GM21529 (cell line): ENCODE results near the gene CD22.
"Not testable (repeated sequence)": the region's sequence is repeated elsewhere in the genome, so short reads cannot be mapped to it uniquely, and the experiment has no call there.

Experiments
- ATAC-seq: cut with Tn5 transposase; IDR thresholded peaks from one replicate; pipeline ENCODE4 v1.9.1; 2021; ENCODE audit not compliant: unreplicated experiment

The CD22 gene

DNA sequence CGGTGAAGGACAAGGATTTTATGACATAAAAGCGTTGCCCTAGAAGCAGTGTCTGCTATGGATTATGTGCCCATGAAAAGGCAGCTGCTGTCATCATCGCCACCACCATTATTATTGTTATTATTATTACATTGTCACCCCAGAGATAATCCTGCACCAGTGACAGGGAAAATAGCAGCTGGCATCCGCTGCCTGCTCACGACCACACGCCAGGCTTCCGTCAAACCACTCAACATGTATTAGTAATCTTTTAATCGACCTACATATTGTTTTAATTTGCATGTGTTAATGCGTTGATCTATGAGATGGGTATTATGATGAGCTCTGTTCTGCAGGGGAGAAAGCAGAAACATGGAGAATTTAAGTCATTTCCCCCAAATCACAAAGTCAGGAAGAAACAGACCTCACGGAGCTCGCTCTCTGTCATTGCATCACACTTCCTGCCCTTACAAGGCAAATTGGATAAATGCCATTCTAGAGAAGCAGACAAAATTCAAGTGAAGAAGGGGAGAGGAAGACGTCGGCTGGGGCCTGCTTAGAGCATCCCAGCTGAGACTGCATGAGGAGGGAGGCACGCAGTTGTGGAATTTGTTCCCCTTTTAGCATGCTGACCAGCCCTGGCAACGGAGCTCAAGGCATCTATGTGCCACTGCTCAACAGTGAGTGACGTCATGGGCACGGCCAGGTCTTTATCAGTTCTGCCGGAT, 29.0 kb downstream of the CD22 start, which contains the start of gene FFAR3:
Gene FFAR3, plus strand, starts transcription at position 594 of the 707 bp plus-strand sequence. CDS start 431 bp downstream, outside the sequence.
- no peak for ATAC-seq

DNA sequence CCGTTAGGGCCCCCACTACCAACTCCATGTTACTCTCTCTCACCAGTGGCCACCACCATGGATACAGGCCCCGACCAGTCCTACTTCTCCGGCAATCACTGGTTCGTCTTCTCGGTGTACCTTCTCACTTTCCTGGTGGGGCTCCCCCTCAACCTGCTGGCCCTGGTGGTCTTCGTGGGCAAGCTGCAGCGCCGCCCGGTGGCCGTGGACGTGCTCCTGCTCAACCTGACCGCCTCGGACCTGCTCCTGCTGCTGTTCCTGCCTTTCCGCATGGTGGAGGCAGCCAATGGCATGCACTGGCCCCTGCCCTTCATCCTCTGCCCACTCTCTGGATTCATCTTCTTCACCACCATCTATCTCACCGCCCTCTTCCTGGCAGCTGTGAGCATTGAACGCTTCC, 29.8 kb downstream of the CD22 start:
- ATAC-seq = not testable (repeated sequence)

DNA sequence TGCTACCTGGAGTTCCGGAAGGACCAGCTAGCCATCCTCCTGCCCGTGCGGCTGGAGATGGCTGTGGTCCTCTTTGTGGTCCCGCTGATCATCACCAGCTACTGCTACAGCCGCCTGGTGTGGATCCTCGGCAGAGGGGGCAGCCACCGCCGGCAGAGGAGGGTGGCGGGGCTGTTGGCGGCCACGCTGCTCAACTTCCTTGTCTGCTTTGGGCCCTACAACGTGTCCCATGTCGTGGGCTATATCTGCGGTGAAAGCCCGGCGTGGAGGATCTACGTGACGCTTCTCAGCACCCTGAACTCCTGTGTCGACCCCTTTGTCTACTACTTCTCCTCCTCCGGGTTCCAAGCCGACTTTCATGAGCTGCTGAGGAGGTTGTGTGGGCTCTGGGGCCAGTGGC, 30.4 kb downstream of the CD22 start:
- not testable (repeated sequence) for ATAC-seq

DNA sequence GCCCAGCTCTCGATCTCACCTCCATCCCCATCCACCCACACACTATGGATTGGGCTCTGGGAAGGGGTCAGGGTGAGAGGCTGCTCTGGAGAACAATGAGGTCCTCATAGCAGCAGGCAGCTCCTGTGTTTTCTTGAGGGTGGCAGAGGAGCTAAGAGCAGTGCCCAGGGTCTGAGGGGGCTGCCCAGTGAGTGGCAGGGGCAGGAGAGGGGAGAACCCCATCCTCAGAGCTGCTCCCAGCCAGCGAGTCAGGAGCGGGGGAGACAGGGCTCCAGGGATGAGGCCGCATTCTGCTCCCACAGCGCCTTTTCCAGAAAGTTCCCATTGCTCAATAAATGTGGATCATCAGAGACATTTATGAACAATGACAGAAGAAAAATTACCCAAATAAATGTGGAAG, 31.1 kb downstream of the CD22 start:
- not testable (repeated sequence) for ATAC-seq

DNA sequence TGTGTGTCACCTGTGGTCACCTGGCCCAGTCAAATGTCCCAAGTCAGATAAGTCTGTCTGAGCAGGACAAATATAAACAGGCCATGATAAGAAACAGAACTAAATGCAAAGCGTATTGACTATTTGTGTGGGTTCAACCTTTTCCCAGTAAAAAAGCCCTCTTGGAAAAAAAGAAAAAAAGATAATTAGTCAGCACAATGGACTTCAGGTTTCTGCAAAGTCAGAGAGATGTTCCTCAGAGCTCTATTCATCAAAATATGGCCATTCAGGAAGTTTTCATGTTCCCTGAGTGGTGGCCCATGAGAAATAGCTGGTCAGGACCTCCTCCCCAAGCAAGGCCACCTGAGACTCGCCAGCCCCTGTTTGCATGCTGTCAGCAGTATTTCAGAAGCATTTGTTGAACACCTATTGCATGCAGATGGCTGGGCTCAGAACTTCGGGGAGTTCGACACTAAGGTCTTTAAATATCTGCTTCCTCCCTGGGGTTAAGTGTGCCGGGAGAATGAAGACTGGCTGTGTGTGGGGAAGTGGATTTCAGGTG, 32.0 kb downstream of the CD22 start:
- ATAC-seq = no peak

DNA sequence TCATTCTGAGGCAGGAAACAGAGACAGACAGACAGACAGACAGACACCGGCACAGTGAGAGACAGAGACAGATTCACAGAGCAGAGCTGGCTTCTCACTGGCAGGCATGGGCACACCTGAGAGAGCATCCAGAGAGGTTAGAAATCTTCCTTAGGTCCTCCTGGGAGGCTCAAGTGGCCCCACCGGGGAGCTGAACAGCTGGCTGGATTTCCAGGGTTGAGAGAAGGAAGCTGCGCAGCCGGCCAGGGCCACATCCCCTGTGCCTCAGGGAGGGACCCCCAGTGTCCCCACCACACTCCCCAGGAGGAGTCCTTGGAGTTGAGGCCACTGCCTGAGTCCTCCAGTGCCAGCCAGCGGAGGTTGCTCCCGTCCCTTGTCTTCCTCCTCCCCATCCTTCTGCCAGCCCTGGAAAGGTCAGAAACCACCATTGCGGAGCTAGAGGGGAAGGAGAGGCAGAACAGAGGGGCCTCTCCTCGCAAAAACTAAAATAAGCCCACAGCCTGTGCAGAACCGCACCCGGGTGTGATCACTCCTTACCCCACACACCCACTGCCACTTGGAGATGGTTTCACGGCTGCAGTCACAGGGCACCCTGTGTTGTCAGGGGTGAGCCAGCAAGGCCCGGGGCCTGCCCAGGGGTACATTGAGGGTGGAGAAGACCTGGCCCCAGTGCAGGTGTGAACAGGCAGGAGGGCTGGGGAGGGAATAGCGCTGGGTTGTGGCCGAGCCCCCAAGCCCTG, 33.4 kb downstream of the CD22 start:
- no peak for ATAC-seq

DNA sequence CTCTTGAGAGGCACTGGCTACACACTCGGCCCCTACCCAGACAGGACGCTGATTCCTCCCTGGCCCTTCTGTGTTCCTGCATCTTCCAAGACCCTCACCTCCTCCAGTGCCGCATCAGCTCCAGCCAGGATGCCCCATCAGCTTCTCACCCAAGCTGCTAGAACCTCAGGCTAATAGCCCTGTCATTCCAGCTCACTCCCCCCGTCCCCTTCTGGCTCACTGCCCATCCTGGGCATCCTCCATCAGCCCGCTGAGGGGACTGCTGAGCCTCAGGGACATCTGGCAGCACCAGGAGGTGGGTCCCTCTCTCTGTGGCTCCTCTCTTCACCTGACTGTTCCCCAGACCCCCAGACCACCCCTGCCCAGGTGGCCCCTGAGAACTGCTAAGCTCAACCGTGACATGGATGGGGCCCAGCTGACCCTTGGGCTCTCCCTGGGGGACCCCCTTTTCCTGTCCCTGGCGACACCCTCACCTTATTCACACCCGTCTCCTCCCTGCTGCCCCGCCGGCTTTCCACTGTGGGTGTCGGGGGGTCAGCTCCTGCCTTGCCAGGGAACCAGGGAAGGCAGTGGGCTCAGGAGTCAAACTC, 34.1 kb downstream of the CD22 start:
- ATAC-seq = no peak

DNA sequence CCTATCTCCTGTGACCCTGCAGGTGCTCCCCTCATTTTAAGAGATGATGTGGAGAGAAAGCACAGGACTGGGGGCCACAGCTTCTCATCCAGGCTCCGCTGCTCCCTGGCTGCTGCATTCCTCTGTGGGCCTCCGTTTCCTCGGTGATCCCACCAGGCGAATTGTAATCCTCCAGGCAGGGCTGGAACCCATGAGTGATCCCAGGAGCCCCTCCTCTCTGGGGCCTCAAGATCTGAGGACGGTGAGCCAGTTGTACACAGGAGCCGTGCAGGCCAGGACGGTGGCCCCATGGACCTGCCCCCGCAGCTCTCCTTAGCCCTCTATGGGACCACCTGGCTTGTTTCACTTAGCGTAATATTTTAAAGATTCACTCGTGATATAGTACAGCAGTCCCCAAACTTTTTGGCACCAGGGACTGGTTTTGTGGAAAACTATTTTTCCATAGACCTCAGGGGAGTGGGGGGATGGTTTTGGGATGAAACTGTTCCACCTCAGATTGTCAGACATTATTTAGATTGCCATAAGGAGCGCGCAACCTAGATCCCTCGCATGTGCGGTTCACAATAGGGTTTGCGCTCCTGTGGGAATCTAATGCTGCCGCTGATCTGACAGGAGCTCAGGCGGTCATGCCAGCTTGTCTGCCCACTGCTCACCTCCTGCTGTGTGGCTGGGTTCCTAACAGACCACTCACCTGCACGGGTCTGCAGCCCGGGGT, 34.9 kb downstream of the CD22 start:
- ATAC-seq = no peak

DNA sequence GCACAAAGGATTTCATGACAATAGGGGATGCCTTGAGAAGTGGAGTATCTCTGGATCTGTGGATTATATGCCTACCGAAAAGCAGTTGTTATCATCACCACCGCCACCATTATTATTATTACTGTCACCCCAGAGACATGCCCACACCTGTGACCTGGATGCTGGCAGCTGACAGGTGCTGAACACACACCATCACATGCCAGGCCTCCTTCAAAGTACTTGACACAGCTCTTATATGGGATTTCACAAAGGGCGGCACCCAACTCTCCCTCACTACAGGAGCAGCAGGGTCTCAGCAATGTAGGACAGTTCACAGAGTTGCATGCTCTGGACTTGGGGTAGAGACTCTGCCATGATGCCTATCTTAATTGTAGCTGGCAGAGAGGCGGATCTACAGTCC, 36.3 kb downstream of the CD22 start:
- no peak for ATAC-seq

DNA sequence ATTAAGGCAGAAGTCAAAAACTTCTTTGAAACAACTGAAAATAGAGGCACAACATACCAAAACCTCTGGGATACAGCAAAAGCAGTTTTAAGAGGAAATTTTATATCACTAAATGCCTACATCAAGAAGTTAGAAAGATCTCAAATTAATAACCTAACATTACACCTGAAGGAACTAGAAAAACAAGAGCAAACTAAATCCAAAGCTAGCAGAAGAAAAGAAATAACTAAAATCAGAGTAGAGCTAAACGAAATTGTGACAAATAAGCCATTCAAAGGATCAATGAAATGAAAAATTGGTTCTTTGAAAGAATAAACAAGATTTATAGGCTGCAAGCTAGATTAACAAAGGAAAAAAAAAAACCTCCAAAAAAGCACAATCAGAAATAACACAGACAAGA, 39.4 kb downstream of the CD22 start:
- no peak for ATAC-seq

DNA sequence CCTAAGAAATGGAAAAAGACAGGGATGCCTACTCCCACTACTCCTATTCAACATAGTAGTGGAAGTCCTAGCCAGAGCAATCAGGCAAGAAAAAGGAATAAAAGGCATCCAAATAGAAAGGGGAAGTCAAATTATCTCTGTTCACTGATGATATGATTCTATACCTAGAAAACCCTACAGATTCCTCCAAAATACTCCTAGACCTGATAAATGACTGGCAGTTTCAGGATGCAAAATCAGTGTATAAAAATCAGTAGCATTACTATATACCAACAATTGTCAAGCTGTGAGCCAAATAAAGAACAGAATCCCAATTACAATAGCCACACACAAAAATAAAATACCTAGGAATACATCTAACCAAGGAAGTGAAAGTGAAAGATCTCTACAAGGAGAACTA, 40.5 kb downstream of the CD22 start:
- ATAC-seq = no peak

DNA sequence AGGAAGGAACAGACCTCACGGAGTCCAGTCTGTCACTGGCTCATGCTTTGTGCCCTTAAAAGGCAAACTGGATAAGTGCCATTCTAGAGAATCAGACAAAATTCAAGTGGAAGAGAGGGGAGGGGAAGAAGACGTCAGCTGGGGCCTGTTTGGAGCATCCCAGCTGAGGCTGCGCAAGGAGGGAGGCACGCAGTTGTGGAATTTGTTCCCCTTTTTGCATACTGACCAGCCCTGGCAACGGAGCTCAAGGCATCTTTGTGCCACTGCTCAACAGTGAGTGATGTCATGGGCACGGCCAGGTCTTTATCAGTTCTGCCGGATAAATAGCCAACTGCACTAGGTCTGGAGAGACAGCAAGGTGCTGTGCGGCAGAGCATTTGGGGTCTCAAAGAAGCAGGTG, 41.7 kb downstream of the CD22 start, which contains the start of gene GPR42:
Gene GPR42, plus strand, starts transcription at position 347 of the 400 bp plus-strand sequence. CDS start 292 bp downstream, outside the sequence.
- ATAC-seq = no peak

DNA sequence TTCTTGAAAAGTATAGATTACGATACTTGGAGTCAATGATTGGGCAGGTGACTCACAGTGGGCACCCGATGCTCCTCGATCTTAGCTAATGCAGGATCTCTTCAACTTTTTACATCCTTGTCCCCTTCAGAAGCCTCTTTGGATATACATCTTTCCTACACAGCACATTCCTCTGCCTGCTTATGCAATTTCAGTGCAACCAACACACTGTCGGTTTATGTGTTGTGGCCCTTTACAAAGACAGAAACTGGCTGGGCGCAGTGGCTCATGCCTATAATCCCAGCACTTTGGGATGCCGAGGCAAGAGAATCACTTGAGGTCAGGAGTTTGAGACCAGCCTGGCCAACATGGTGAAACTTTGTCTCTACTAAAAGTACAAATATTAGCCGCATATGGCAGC, 44.5 kb downstream of the CD22 start:
- no peak for ATAC-seq

DNA sequence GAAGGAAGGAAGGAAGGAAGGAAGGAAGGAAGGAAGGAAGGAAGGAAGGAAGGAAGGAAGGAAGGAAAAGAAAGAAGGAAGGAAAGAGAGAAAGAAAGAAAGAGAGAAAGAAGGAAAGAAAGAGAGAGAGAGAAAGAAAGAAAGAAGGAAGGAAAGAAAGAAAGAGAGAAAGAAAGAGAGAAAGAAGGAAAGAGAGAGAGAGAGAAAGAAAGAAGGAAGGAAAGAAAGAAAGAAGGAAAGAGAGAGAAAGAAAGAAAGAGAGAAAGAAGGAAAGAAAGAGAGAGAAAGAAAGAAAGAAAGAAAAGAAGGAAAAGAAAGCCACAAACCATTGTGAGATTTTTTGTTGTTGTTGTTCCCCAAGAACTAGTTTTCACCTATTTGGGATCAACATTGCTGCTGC, 45.0 kb downstream of the CD22 start:
- ATAC-seq = not testable (repeated sequence)

DNA sequence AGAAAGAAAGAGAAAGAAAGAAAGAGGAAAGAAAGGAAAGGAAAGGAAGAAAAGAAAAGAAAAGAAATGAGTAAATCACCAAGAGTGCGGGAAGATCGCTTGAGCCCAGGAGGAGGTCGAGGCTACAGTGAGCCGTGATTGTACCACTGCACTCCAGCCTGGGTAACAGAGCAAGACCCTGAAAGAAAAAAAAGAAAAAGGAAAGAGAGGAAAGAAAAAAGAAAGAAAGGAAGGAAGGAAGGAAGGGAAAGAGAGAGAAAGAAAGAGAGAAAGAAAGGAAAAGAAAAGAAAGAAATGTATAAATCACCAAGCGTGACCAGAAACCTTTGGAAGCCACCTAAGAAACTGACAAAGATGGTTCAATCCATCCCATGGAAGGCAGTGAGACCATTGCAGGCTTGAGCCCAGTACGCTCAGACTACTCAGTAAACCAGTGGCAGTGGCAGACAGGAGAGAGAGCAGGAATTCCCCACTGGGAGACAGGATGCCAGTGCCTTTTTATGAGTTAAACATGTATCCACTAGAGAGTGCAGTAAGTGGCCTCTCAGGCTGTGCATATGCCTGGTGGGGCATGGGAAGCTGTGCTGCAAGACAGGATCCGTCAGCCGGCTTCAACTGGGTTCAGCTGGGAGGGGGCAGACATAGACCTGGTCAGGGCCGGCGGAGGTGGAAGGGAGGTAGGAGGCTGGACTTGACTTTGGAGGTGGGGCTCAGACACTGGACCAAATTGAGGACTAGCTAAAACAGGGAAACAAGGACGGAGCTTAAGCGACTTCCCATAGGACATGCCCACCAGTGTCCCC, 46.7 kb downstream of the CD22 start:
- no peak for ATAC-seq

DNA sequence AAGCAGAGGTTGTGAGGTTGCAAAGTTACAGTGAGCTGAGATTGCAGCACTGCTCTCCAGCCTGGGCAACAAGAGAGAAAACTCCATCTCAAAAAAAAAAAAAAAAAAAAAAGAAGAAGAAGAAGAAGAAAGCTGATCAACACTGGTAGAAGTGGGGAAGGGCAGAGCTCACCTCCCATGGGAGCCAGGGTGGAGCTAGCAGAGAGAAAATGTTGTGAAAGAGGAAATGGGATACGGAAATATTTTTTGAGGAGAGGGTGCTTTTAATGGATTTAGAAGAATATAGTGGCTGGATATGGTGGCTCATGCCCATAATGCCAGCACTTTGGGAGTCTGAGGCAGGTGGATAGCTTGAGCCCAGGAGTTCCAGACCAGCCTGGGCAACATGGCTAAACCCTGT, 48.7 kb downstream of the CD22 start:
- ATAC-seq = no peak

DNA sequence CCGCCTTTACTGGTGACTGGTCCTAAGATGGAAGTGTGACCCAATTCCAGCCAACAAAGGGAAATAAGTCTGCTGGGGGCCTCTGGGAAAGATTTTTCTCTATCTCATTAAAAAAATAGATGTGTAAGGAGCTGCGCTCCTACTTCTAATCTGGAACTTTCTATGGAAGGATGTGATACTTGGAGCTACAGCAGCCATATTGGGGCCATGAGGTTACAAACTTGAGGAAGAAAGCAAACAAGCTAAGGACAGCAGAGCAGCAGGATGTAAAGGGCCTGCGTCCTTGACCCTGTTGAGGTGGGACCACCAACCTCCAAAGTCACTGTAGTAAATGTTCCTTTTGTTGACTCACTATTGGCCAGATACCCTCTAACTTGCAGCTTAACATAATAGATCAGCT, 49.4 kb downstream of the CD22 start:
- ATAC-seq = no peak

DNA sequence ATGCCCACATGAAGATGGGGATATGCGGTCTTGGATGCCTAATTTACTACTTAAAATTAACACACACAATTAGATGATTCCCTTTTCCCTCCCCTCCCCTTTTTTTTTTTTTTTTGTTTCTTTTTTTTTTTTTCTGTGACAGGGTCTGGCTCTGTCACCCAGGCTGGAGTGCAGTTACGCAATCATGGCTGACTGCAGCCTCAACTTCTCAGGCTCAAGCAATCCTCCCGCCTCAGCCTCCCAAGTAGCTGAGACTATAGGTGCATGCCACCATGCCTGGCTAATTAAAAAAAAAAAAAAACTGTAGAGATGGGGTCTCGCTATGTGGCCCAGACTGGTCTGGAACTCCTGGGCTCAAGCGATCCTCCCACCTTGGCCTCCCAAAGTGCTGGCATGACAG, 50.6 kb downstream of the CD22 start:
- ATAC-seq = not testable (repeated sequence)

DNA sequence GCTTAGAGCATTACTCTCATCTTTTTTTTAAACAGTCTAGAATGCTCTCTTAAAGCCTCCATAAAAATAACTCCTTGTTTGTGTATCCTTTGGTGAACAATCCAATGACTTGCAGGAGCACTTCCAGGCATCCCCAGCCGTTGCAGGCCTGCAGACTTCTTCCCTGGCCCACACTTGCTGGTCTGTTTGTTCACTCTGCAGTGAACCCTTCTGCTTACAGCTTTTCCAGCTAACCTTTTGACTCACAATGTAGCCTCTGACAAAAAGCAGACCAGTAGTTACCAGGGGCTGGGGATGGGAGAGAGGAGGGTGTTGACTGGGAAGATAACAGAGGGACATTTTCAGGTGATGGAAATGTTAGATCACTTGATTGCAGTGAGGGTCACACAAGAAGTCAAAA, 51.0 kb downstream of the CD22 start:
- no peak for ATAC-seq

DNA sequence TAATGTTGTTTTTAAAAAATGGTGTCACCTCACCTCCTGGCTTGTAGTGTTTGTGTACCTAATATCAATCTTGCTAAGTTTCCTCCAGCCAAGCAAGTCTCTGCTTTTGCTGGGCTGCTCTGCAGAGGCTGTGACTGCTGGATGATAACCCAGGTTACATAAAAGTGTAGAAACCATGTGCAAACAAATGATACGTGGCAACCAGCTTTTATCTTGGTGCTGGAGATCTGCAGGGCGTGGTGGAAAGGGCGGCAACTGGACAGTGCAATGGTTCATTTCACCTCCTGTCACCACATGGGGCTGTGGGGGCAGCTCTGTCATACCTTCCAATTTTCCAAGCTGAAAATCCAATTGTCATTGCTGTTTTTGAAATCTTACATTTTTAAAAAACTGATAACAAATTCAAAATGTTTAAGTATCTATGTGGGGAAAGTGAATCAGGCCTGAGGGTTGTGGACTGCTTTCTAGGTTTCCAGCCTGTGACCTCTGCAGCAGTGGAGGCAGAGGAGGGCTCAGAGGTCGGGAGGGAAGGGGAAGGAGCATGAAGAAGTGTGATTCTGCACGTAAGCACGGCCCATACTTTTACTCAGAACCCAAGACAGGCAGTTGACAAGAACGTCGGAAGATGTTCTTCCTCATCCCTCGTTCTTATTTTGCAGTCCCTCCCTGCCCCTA, 51.6 kb downstream of the CD22 start:
- ATAC-seq = no peak
